GM23338 (cell line): ENCODE data around the gene LEMD1. TPM values are rescaled to one million over a fixed set of nuclear protein-coding genes. Genes with fewer than 3 reads are reported as not detected.

Source experiments
- ATAC-seq: fragments of 200-7000 bp; cut with Tn5 transposase; 3 replicates; pipeline ENCODE4 v1.9.1; 2020
- DNase-seq: peaks from one replicate; pipeline ENCODE4 v3.0.0-alpha.2; 2015; ENCODE audit warnings: low spot score
- H2AFZ ChIP-seq: fragments of 200-600 bp; sonication (generic); 2 replicates; pipeline ENCODE4 v1.8.0; 2016; ENCODE audit warnings: antibody characterized with exemption, mild to moderate bottlenecking, moderate library complexity
- H3F3A ChIP-seq: fragments of 200-600 bp; sonication (generic); replicated peaks from 2 replicates; pipeline ENCODE4 v1.8.0; 2017; ENCODE audit warnings: antibody characterized with exemption, mixed run types, low read depth
- H3K27ac ChIP-seq: fragments of 200-600 bp; sonication (generic); 2 replicates; pipeline ENCODE4 v1.6.1; 2016; ENCODE audit warnings: low read depth
- H3K27me3 ChIP-seq: fragments of 200-600 bp; sonication (generic); 2 replicates; pipeline ENCODE4 v1.8.0; 2016; ENCODE audit warnings: mild to moderate bottlenecking, mixed run types, moderate library complexity; ENCODE audit not compliant: insufficient read depth
- H3K36me3 ChIP-seq: fragments of 200-600 bp; sonication (generic); 2 replicates; pipeline ENCODE4 v1.8.0; 2016; ENCODE audit warnings: mild to moderate bottlenecking; ENCODE audit not compliant: insufficient read depth
- H3K4me1 ChIP-seq: fragments of 200-600 bp; sonication (generic); 2 replicates; pipeline ENCODE4 v1.8.0; 2016; ENCODE audit warnings: mild to moderate bottlenecking, moderate library complexity; ENCODE audit not compliant: insufficient read depth
- H3K4me2 ChIP-seq: fragments of 200-600 bp; sonication (generic); 2 replicates; pipeline ENCODE4 v1.7.1; 2017; ENCODE audit warnings: mixed run types
- H3K4me3 ChIP-seq: fragments of 200-600 bp; sonication (generic); 2 replicates; pipeline ENCODE4 v1.6.1; 2016; ENCODE audit warnings: mixed run types
- H3K79me2 ChIP-seq: fragments of 200-600 bp; sonication (generic); replicated peaks from 2 replicates; pipeline ENCODE4 v1.8.0; 2017; ENCODE audit warnings: mild to moderate bottlenecking; ENCODE audit not compliant: insufficient read depth
- H3K9me2 ChIP-seq: fragments of 200-600 bp; sonication (generic); 2 replicates; pipeline ENCODE4 v1.8.0; 2017; ENCODE audit not compliant: insufficient read depth
- H4K20me1 ChIP-seq: fragments of 200-600 bp; sonication (generic); replicated peaks from 2 replicates; pipeline ENCODE4 v1.8.0; 2017; ENCODE audit warnings: mild to moderate bottlenecking; ENCODE audit not compliant: insufficient read depth
- H3K27ac Mint-ChIP-seq: 2 replicates; pipeline ENCODE4 v1.8.0; 2020; ENCODE audit warnings: inconsistent platforms, mild to moderate bottlenecking, moderate library complexity, mixed read lengths
- H3K27me3 Mint-ChIP-seq: 3 replicates; pipeline ENCODE4 v1.8.0; 2022; ENCODE audit warnings: low read depth, mild to moderate bottlenecking, moderate library complexity, mixed read lengths, inconsistent platforms; ENCODE audit not compliant: insufficient read depth, poor library complexity
- H3K36me3 Mint-ChIP-seq: 3 replicates; pipeline ENCODE4 v1.8.0; 2021; ENCODE audit warnings: low read depth, mild to moderate bottlenecking, inconsistent platforms, moderate library complexity, mixed read lengths
- H3K4me1 Mint-ChIP-seq: 3 replicates; pipeline ENCODE4 v1.8.0; 2020; ENCODE audit warnings: mild to moderate bottlenecking, inconsistent platforms, mixed read lengths
- H3K4me3 Mint-ChIP-seq: 3 replicates; pipeline ENCODE4 v1.8.0; 2021; ENCODE audit warnings: moderate library complexity, mild to moderate bottlenecking, inconsistent platforms, mixed read lengths
- H3K9me3 Mint-ChIP-seq: 3 replicates; pipeline ENCODE4 v1.8.0; 2020; ENCODE audit warnings: moderate library complexity, mild to moderate bottlenecking, inconsistent platforms, mixed read lengths
- CREB1 ChIP-seq: fragments of 250-450 bp; sonication (Bioruptor Pico); IDR thresholded peaks from 2 replicates; pipeline ENCODE4 v1.5.0; 2020; ENCODE audit warnings: low read depth, mild to moderate bottlenecking, moderate library complexity
- EZH2 ChIP-seq: fragments of 200-600 bp; sonication (generic); IDR thresholded peaks from one replicate; pipeline ENCODE4 v1.8.0; 2017; ENCODE audit warnings: antibody characterized with exemption, mild to moderate bottlenecking, low read depth; ENCODE audit not compliant: unreplicated experiment
- EZH2phosphoT487 ChIP-seq: fragments of 200-600 bp; sonication (generic); IDR thresholded peaks from one replicate; pipeline ENCODE4 v1.8.1; 2018; ENCODE audit warnings: antibody characterized with exemption; ENCODE audit not compliant: unreplicated experiment
- JUNB ChIP-seq: IDR thresholded peaks from one replicate; pipeline ENCODE4 v1.6.1; 2016; ENCODE audit warnings: antibody characterized with exemption; ENCODE audit not compliant: unreplicated experiment
- NANOG ChIP-seq: IDR thresholded peaks from 2 replicates; pipeline ENCODE4 v1.6.1; 2016; ENCODE audit warnings: antibody characterized with exemption, borderline replicate concordance
- POLR2AphosphoS5 ChIP-seq: IDR thresholded peaks from 2 replicates; pipeline ENCODE4 v1.6.1; 2016; ENCODE audit warnings: antibody characterized with exemption, low read depth
- STAT1 ChIP-seq: IDR thresholded peaks from one replicate; pipeline ENCODE4 v1.6.1; 2016; ENCODE audit warnings: antibody characterized with exemption; ENCODE audit not compliant: unreplicated experiment
- ZNF114 ChIP-seq: fragments of 250-450 bp; sonication (Bioruptor Pico); IDR thresholded peaks from 2 replicates; pipeline ENCODE4 v1.5.0; 2020; ENCODE audit warnings: mild to moderate bottlenecking, moderate library complexity
- ZNF331 ChIP-seq: fragments of 250-450 bp; sonication (Bioruptor Pico); IDR thresholded peaks from 2 replicates; pipeline ENCODE4 v1.5.0; 2020; ENCODE audit warnings: low read depth, mild to moderate bottlenecking, moderate library complexity
- polyA plus RNA-seq: library from polyadenylated mRNA; unstranded; fragments of >200 nt; fragmentation: Nextera tagmentation; extraction: Ambion mirVana; gene quantifications from 2 replicates; pipeline ENCODE4 v1.2.1, GENCODE V29; 2016
- total RNA-seq: library from RNA; depleted of rRNA; stranded (reverse); fragments of >200 nt; shearing (Covaris generic); gene quantifications from 2 replicates; pipeline ENCODE4 v1.2.3, GENCODE V29; 2014
- TF ChIP-seq, protein P1 (sequence below): IDR thresholded peaks from 2 replicates; pipeline ENCODE4 v1.6.1; 2016; ENCODE audit warnings: antibody characterized with exemption
- TF ChIP-seq, protein P2 (sequence below), 2 experiments: fragments of 200-600 bp in 1 of 2; sonication (generic) in 1 of 2; conservative IDR thresholded peaks; 2 replicates each; pipeline versions ENCODE4 v1.5.1 to v1.6.1; 2016 to 2017; ENCODE audit warnings: antibody characterized with exemption in 2 of 2, low read depth in 2 of 2, mild to moderate bottlenecking in 2 of 2, moderate library complexity in 1 of 2
- TF ChIP-seq, protein P3 (sequence below): fragments of 250-450 bp; sonication (Bioruptor Pico); IDR thresholded peaks from 2 replicates; pipeline ENCODE4 v1.5.0; 2020; ENCODE audit warnings: mild to moderate bottlenecking, moderate library complexity

LEMD1 gene
- total and polyA plus RNA-seq, 2 experiments from 2014 or later, result 4.7 to 10.7 TPM

DNA sequence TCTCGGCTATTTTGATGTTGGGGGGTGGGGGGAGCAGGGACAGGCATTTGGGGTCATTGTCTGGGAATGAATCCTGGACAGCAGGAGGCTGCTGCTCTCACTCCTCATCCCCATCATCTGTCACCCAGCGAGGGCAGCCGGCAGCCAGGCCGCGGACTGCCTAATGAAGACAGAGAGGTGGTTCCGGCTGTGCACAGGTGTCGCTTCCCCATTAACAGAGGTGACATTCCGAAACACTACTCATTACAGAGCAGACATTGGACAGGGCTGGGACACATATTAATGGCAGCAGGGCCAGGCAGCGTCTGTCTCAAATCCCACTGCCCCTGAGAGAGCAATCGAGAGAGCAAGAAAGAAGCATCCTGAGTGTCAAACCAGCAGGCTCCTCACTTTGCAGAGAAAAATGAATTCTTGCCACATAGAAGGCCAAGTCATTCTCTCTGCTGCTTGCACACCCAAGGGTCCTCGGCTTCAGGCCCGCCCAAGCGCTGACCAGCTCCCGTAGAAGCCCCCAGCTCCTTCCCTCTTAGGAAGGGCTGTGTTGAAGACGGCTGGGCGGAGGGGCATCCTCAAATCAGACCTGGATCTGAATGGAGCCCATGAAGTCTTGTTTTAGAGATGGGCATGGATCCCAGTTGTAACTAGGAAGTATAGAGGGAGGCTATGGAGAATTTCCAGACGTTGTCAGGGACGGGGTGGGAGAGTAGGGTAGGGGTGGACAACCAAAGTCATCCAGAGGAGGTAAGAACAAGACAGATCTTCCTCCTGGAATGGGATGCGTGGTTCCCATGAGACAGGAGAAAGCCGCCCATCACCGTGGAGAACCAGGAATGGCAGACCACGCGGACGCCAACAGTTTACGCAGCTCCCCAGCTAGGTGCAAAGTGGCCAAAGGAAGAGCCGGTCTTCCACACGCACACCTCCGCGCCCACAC is 8.2 kb upstream of the LEMD1 start (continued):
- TF ChIP-seq STAT1 (no peak), EZH2 (no peak), EZH2phosphoT487 (no peak), CREB1 (CRISPR knock-in tag) (no peak)
- TF ChIP-seq, protein P1, sequence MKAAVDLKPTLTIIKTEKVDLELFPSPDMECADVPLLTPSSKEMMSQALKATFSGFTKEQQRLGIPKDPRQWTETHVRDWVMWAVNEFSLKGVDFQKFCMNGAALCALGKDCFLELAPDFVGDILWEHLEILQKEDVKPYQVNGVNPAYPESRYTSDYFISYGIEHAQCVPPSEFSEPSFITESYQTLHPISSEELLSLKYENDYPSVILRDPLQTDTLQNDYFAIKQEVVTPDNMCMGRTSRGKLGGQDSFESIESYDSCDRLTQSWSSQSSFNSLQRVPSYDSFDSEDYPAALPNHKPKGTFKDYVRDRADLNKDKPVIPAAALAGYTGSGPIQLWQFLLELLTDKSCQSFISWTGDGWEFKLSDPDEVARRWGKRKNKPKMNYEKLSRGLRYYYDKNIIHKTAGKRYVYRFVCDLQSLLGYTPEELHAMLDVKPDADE, result no peak
- TF ChIP-seq, protein P2, sequence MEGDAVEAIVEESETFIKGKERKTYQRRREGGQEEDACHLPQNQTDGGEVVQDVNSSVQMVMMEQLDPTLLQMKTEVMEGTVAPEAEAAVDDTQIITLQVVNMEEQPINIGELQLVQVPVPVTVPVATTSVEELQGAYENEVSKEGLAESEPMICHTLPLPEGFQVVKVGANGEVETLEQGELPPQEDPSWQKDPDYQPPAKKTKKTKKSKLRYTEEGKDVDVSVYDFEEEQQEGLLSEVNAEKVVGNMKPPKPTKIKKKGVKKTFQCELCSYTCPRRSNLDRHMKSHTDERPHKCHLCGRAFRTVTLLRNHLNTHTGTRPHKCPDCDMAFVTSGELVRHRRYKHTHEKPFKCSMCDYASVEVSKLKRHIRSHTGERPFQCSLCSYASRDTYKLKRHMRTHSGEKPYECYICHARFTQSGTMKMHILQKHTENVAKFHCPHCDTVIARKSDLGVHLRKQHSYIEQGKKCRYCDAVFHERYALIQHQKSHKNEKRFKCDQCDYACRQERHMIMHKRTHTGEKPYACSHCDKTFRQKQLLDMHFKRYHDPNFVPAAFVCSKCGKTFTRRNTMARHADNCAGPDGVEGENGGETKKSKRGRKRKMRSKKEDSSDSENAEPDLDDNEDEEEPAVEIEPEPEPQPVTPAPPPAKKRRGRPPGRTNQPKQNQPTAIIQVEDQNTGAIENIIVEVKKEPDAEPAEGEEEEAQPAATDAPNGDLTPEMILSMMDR (conservative IDR thresholded peaks at IDR 0.05; ENCODE audit: low read depth in 2 of 2), result no peak

DNA sequence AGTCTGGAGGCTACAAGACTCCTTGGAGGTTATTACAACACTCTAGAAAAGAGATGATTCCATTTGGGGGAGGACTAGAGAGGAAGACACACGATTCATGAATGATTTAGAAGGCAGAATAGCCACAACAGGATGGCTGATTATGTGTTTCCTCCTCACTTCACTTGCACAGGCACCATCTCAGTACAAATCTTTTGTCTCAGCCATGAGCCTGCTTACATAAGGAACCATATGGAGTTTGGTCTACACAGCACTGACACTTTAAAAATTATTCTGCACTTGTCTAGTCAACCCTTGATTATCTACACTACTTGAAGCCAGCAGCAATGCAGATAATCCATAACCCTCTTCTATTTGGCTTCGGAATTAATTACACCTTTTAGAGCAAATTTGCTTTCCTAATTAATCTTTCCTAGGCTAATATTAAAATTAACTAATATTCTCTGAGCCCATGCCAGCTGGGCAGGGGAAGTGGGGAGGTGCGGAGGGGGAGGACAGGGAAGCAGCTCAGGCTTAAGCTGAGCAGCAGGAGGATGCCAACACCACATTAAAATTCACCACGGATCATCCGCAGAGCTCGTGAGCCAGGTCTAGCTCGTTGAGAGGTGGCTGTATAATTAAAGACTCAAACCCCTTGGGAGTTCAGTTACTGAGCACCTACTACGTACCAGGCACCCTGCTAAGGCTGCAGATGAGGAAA is 3.2 kb upstream of the LEMD1 start:
- Histone ChIP-seq H3K9me2 (no peaks in the 10 kb centered on the region), H3K4me1 (peaks cover 31% of the 10 kb centered on the region), H3K4me2 (no peak overlapping the region)
- TF ChIP-seq JUNB, result no peak
- TF ChIP-seq CREB1 (CRISPR knock-in tag), result no peak
- TF ChIP-seq EZH2, result no peak
- TF ChIP-seq, protein P1, result no peak
- no peak for TF ChIP-seq STAT1
- no peak for TF ChIP-seq ZNF114 (CRISPR knock-in tag)
- TF ChIP-seq, protein P3, sequence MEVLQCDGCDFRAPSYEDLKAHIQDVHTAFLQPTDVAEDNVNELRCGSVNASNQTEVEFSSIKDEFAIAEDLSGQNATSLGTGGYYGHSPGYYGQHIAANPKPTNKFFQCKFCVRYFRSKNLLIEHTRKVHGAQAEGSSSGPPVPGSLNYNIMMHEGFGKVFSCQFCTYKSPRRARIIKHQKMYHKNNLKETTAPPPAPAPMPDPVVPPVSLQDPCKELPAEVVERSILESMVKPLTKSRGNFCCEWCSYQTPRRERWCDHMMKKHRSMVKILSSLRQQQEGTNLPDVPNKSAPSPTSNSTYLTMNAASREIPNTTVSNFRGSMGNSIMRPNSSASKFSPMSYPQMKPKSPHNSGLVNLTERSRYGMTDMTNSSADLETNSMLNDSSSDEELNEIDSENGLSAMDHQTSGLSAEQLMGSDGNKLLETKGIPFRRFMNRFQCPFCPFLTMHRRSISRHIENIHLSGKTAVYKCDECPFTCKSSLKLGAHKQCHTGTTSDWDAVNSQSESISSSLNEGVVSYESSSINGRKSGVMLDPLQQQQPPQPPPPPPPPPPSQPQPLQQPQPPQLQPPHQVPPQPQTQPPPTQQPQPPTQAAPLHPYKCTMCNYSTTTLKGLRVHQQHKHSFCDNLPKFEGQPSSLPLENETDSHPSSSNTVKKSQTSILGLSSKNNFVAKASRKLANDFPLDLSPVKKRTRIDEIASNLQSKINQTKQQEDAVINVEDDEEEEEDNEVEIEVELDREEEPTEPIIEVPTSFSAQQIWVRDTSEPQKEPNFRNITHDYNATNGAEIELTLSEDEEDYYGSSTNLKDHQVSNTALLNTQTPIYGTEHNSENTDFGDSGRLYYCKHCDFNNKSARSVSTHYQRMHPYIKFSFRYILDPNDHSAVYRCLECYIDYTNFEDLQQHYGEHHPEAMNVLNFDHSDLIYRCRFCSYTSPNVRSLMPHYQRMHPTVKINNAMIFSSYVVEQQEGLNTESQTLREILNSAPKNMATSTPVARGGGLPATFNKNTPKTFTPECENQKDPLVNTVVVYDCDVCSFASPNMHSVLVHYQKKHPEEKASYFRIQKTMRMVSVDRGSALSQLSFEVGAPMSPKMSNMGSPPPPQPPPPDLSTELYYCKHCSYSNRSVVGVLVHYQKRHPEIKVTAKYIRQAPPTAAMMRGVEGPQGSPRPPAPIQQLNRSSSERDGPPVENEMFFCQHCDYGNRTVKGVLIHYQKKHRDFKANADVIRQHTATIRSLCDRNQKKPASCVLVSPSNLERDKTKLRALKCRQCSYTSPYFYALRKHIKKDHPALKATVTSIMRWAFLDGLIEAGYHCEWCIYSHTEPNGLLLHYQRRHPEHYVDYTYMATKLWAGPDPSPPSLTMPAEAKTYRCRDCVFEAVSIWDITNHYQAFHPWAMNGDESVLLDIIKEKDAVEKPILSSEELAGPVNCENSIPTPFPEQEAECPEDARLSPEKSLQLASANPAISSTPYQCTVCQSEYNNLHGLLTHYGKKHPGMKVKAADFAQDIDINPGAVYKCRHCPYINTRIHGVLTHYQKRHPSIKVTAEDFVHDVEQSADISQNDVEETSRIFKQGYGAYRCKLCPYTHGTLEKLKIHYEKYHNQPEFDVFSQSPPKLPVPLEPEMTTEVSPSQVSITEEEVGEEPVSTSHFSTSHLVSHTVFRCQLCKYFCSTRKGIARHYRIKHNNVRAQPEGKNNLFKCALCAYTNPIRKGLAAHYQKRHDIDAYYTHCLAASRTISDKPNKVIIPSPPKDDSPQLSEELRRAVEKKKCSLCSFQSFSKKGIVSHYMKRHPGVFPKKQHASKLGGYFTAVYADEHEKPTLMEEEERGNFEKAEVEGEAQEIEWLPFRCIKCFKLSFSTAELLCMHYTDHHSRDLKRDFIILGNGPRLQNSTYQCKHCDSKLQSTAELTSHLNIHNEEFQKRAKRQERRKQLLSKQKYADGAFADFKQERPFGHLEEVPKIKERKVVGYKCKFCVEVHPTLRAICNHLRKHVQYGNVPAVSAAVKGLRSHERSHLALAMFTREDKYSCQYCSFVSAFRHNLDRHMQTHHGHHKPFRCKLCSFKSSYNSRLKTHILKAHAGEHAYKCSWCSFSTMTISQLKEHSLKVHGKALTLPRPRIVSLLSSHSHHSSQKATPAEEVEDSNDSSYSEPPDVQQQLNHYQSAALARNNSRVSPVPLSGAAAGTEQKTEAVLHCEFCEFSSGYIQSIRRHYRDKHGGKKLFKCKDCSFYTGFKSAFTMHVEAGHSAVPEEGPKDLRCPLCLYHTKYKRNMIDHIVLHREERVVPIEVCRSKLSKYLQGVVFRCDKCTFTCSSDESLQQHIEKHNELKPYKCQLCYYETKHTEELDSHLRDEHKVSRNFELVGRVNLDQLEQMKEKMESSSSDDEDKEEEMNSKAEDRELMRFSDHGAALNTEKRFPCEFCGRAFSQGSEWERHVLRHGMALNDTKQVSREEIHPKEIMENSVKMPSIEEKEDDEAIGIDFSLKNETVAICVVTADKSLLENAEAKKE (CRISPR knock-in tag), result no peak
- no peak for TF ChIP-seq NANOG
- TF ChIP-seq EZH2phosphoT487, result no peak
- TF ChIP-seq ZNF331 (CRISPR knock-in tag), result no peak
- TF ChIP-seq POLR2AphosphoS5, result no peak

More for the DNA sequence above, 3.2 kb upstream of the LEMD1 start:
- H3K36me3 Mint-ChIP-seq, result no peaks in the 10 kb centered on the region
- H3K4me3 Mint-ChIP-seq, result no peak overlapping the region
- H3K27me3 Mint-ChIP-seq, result peaks cover under 1% of the 10 kb centered on the region
- Histone ChIP-seq H3K27ac (no peak overlapping the region), H4K20me1 (no peaks in the 10 kb centered on the region), H3K27me3 (peaks cover 19% of the 10 kb centered on the region), H3F3A (no peaks in the 10 kb centered on the region), H3K36me3 (no peaks in the 10 kb centered on the region), H3K79me2 (no peaks in the 10 kb centered on the region), H3K4me3 (no peak overlapping the region), H2AFZ (no peak overlapping the region)
- H3K27ac Mint-ChIP-seq, result no peak overlapping the region
- H3K4me1 Mint-ChIP-seq, result peaks cover 46% of the 10 kb centered on the region
- H3K9me3 Mint-ChIP-seq, result no peaks in the 10 kb centered on the region
- no peak for DNase-seq
- ATAC-seq, result peak; percentile 31; the same call in 2 of the 3 replicates
